Astrocyte (in vitro differentiated cells and primary cell): ENCODE data around the gene ITGBL1. TPM values are rescaled to one million over a fixed set of nuclear protein-coding genes. Genes with fewer than 3 reads are reported as not detected.
A peak's percentile ranks its signal among the peaks of the same experiment; 100 is the strongest.

ENCODE experiments used
- DNase-seq: peaks from one replicate; pipeline ENCODE4 v3.0.0-alpha.2; 2010; ENCODE audit warnings: low read depth
- FAIRE-seq: peaks from 2 replicates; lab custom pipeline; 2011; peaks lifted over from hg19 to GRCh38; lab: Jason Lieb, UNC
- H2AFZ ChIP-seq: 2 replicates; pipeline ENCODE4 v1.6.0; 2012; ENCODE audit warnings: low read depth, low read length, inconsistent platforms
- H3K27ac ChIP-seq: 2 replicates; pipeline ENCODE4 v1.5.1; 2011; ENCODE audit warnings: low read depth, low read length, inconsistent platforms
- H3K27me3 ChIP-seq: 2 replicates; pipeline ENCODE4 v1.6.0; 2011; ENCODE audit warnings: low read length, inconsistent platforms; ENCODE audit not compliant: insufficient read depth
- H3K36me3 ChIP-seq: 2 replicates; pipeline ENCODE4 v1.5.1; 2011; ENCODE audit warnings: low read length, inconsistent platforms; ENCODE audit not compliant: insufficient read depth
- H3K4me1 ChIP-seq: 2 replicates; pipeline ENCODE4 v1.5.1; 2011; ENCODE audit warnings: low read length, inconsistent platforms; ENCODE audit not compliant: insufficient read depth
- H3K4me2 ChIP-seq: 2 replicates; pipeline ENCODE4 v1.6.0; 2012; ENCODE audit warnings: low read length, inconsistent platforms
- H3K4me3 ChIP-seq: 2 replicates; pipeline ENCODE4 v1.5.1; 2011; ENCODE audit warnings: low read depth, mild to moderate bottlenecking, low read length, inconsistent platforms; ENCODE audit not compliant: insufficient read depth
- H3K79me2 ChIP-seq: 2 replicates; pipeline ENCODE4 v1.6.0; 2012; ENCODE audit warnings: mild to moderate bottlenecking, low read length, inconsistent platforms; ENCODE audit not compliant: insufficient read depth
- H3K9ac ChIP-seq: 2 replicates; pipeline ENCODE4 v1.6.0; 2012; ENCODE audit warnings: mild to moderate bottlenecking, low read length, inconsistent platforms
- H3K9me3 ChIP-seq: 2 replicates; pipeline ENCODE4 v1.5.1; 2012; ENCODE audit warnings: low read depth, mild to moderate bottlenecking, low read length, inconsistent platforms; ENCODE audit not compliant: insufficient read depth
- H4K20me1 ChIP-seq: 2 replicates; pipeline ENCODE4 v1.6.0; 2012; ENCODE audit warnings: low read length, inconsistent platforms; ENCODE audit not compliant: insufficient read depth
- H3K27ac Mint-ChIP-seq: one replicate; pipeline ENCODE4 v1.8.0; 2021; ENCODE audit warnings: mild to moderate bottlenecking, mixed read lengths; ENCODE audit not compliant: unreplicated experiment
- H3K27me3 Mint-ChIP-seq: one replicate; pipeline ENCODE4 v1.8.0; 2021; ENCODE audit warnings: low read depth, mixed read lengths; ENCODE audit not compliant: unreplicated experiment
- H3K36me3 Mint-ChIP-seq: one replicate; pipeline ENCODE4 v1.8.0; 2021; ENCODE audit warnings: low read depth, mixed read lengths; ENCODE audit not compliant: unreplicated experiment
- H3K4me1 Mint-ChIP-seq: one replicate; pipeline ENCODE4 v1.8.0; 2021; ENCODE audit warnings: low read depth, mixed read lengths; ENCODE audit not compliant: unreplicated experiment
- H3K4me3 Mint-ChIP-seq: one replicate; pipeline ENCODE4 v1.8.0; 2021; ENCODE audit warnings: mild to moderate bottlenecking, moderate library complexity, mixed read lengths; ENCODE audit not compliant: unreplicated experiment
- H3K9me3 Mint-ChIP-seq: one replicate; pipeline ENCODE4 v1.8.0; 2021; ENCODE audit warnings: mild to moderate bottlenecking, mixed read lengths; ENCODE audit not compliant: unreplicated experiment
- EZH2 ChIP-seq: IDR thresholded peaks from 2 replicates; pipeline ENCODE4 v1.6.1; 2012; ENCODE audit warnings: mild to moderate bottlenecking, low read length, inconsistent platforms; ENCODE audit not compliant: insufficient read depth
- total RNA-seq: library from RNA; stranded (reverse); gene quantifications from 2 replicates; pipeline ENCODE4 v1.2.1, GENCODE V29; 2021
- TF ChIP-seq, protein P1 (sequence below): IDR thresholded peaks from 2 replicates; pipeline ENCODE4 v1.5.1; 2011; ENCODE audit warnings: low read depth, mild to moderate bottlenecking, inconsistent platforms, low read length, moderate library complexity; ENCODE audit not compliant: insufficient read depth

The ITGBL1 gene
- total RNA-seq, 1 donor from 2014 or later: 0.14 TPM

GRCh38 chr13:101489643-101490405 is 37.3 kb downstream of the ITGBL1 start:
- H2AFZ ChIP-seq: no peak overlapping the region
- no peaks in the 10 kb centered on the region for H3K36me3 Mint-ChIP-seq
- H3K27ac Mint-ChIP-seq: no peak overlapping the region

GRCh38 chr13:101490406-101491015 is 38.0 kb downstream of the ITGBL1 start:
- Mint-ChIP-seq H3K4me1 (peaks cover 13% of the 10 kb centered on the region), H3K36me3 (no peaks in the 10 kb centered on the region), H3K27me3 (peaks cover 3% of the 10 kb centered on the region), H3K27ac (no peak overlapping the region), H3K9me3 (peaks cover 3% of the 10 kb centered on the region), H3K4me3 (no peak overlapping the region)
- peaks cover 2% of the 10 kb centered on the region for H3K4me1 ChIP-seq
- peak; percentile 47 for FAIRE-seq
- no peak overlapping the region for H3K4me3 ChIP-seq
- no peaks in the 10 kb centered on the region for H4K20me1 ChIP-seq
- no peaks in the 10 kb centered on the region for H3K9me3 ChIP-seq
- H2AFZ ChIP-seq: no peak overlapping the region
- H3K36me3 ChIP-seq: no peaks in the 10 kb centered on the region
- no peak overlapping the region for H3K9ac ChIP-seq
- no peak overlapping the region for H3K27ac ChIP-seq
- no peak overlapping the region for H3K4me2 ChIP-seq
- H3K27me3 ChIP-seq: no peaks in the 10 kb centered on the region
- no peaks in the 10 kb centered on the region for H3K79me2 ChIP-seq
- TF ChIP-seq EZH2: no peak
- TF ChIP-seq, protein P1, sequence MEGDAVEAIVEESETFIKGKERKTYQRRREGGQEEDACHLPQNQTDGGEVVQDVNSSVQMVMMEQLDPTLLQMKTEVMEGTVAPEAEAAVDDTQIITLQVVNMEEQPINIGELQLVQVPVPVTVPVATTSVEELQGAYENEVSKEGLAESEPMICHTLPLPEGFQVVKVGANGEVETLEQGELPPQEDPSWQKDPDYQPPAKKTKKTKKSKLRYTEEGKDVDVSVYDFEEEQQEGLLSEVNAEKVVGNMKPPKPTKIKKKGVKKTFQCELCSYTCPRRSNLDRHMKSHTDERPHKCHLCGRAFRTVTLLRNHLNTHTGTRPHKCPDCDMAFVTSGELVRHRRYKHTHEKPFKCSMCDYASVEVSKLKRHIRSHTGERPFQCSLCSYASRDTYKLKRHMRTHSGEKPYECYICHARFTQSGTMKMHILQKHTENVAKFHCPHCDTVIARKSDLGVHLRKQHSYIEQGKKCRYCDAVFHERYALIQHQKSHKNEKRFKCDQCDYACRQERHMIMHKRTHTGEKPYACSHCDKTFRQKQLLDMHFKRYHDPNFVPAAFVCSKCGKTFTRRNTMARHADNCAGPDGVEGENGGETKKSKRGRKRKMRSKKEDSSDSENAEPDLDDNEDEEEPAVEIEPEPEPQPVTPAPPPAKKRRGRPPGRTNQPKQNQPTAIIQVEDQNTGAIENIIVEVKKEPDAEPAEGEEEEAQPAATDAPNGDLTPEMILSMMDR: no peak
- DNase-seq: peak; percentile 27

More at GRCh38 chr13:101489643-101490405, 37.3 kb downstream of the ITGBL1 start:
- Histone ChIP-seq H3K4me2 (no peak overlapping the region), H3K27me3 (no peaks in the 10 kb centered on the region), H4K20me1 (no peaks in the 10 kb centered on the region), H3K36me3 (no peaks in the 10 kb centered on the region), H3K9me3 (no peaks in the 10 kb centered on the region), H3K9ac (no peak overlapping the region), H3K4me1 (peaks cover 2% of the 10 kb centered on the region), H3K27ac (no peak overlapping the region), H3K4me3 (no peak overlapping the region), H3K79me2 (no peaks in the 10 kb centered on the region)
- Mint-ChIP-seq H3K4me1 (peaks cover 13% of the 10 kb centered on the region), H3K4me3 (no peak overlapping the region), H3K27me3 (peaks cover 3% of the 10 kb centered on the region), H3K9me3 (peaks cover 3% of the 10 kb centered on the region)
- DNase-seq: peak; percentile 63
- FAIRE-seq: no peak
- TF ChIP-seq, protein P1: no peak
- no peak for TF ChIP-seq EZH2
